Smooth muscle cell (in vitro differentiated cells): Measurements from ENCODE around the gene DEFB128. TPM values are rescaled to one million over a fixed set of nuclear protein-coding genes. Genes with fewer than 3 reads are reported as not detected.

Experiments
- DNase-seq: peaks from one replicate; lab custom pipeline; 2025; ENCODE audit not compliant: unreplicated experiment; lab: John Stamatoyannopoulos, UW
- H2AFZ ChIP-seq: fragments of 200-600 bp; sonication (generic); 2 replicates; pipeline ENCODE4 v1.6.0; 2016; ENCODE audit warnings: antibody characterized with exemption, low read depth, mild to moderate bottlenecking
- H3F3A ChIP-seq: fragments of 200-600 bp; sonication (generic); 2 replicates; pipeline ENCODE4 v1.6.0; 2017; ENCODE audit warnings: antibody characterized with exemption, low read depth
- H3K27ac ChIP-seq: fragments of 200-600 bp; sonication (generic); 2 replicates; pipeline ENCODE4 v1.5.1; 2016; ENCODE audit warnings: low read depth, mild to moderate bottlenecking
- H3K27me3 ChIP-seq: fragments of 200-600 bp; sonication (generic); 2 replicates; pipeline ENCODE4 v1.6.1; 2016; ENCODE audit warnings: low read depth, mild to moderate bottlenecking
- H3K36me3 ChIP-seq: fragments of 200-600 bp; sonication (generic); 2 replicates; pipeline ENCODE4 v1.5.1; 2016; ENCODE audit warnings: low read depth
- H3K4me1 ChIP-seq: fragments of 200-600 bp; sonication (generic); 2 replicates; pipeline ENCODE4 v1.5.1; 2016; ENCODE audit warnings: low read depth
- H3K4me2 ChIP-seq: fragments of 200-600 bp; sonication (generic); 2 replicates; pipeline ENCODE4 v1.6.0; 2016; ENCODE audit warnings: mild to moderate bottlenecking
- H3K4me3 ChIP-seq: fragments of 200-600 bp; sonication (generic); 2 replicates; pipeline ENCODE4 v1.5.1; 2016; ENCODE audit warnings: mild to moderate bottlenecking
- H3K79me2 ChIP-seq: fragments of 200-600 bp; sonication (generic); 2 replicates; pipeline ENCODE4 v1.6.0; 2016; ENCODE audit warnings: low read depth, mild to moderate bottlenecking
- H3K9ac ChIP-seq: fragments of 200-600 bp; sonication (generic); 2 replicates; pipeline ENCODE4 v1.6.0; 2016; ENCODE audit warnings: low read depth
- H3K9me3 ChIP-seq: fragments of 200-600 bp; sonication (generic); replicated peaks from 2 replicates; pipeline ENCODE4 v1.5.1; 2016; ENCODE audit warnings: low read depth
- H4K20me1 ChIP-seq: fragments of 200-600 bp; sonication (generic); 2 replicates; pipeline ENCODE4 v1.6.0; 2016; ENCODE audit warnings: low read depth
- WGBS: methylation state at CpG from one replicate; pipeline ENCODE4 v1.1.7; 2016; ENCODE audit warnings: low lambda C conversion rate; 5-methylcytosine and 5-hydroxymethylcytosine counted together
- polyA plus RNA-seq: library from polyadenylated mRNA; unstranded; fragments of >200 nt; fragmentation: Nextera tagmentation; extraction: Ambion mirVana; gene quantifications from 2 replicates; pipeline ENCODE4 v1.2.1, GENCODE V29; 2016
- total RNA-seq: library from RNA; depleted of rRNA; stranded (reverse); fragments of >200 nt; gene quantifications from 2 replicates; pipeline ENCODE4 v1.2.3, GENCODE V29; 2014
- TF ChIP-seq, protein P1 (sequence below): fragments of 200-600 bp; sonication (generic); IDR thresholded peaks from 2 replicates; pipeline ENCODE4 v1.5.1; 2017; ENCODE audit warnings: borderline replicate concordance, mild to moderate bottlenecking, antibody characterized with exemption; ENCODE audit not compliant: insufficient read depth, poor library complexity, severe bottlenecking

DEFB128 gene
- total RNA-seq (not detected in 2 replicates), polyA plus RNA-seq (not detected in 2 replicates)

DNA sequence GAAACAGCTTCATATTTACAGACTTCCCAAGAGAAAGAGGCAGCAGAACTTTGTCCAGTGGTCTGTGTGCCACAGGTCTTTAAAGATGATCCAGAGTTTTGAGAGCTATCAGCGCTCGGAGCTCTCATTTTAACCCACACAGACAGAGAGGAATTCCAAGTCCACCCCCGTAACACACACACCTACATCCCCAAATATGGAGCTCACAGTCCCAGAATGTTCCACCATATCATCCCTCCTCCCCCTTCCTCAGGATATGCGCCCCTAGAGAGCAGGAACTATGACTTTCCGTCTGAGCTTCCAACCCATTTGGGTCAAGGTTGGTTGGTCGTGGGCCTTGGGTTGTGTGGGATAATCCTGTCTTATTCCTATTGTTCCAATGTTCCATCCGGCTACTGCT, at the start of gene DEFB128:
Gene DEFB128, minus strand, starts transcription at position 101 of the 400 bp plus-strand sequence. Its CDS starts 88 bp downstream, at position 13.
- Histone ChIP-seq H3K9me3 (no peaks in the 10 kb centered on the region), H3F3A (no peaks in the 10 kb centered on the region), H3K79me2 (no peaks in the 10 kb centered on the region), H3K36me3 (no peaks in the 10 kb centered on the region), H3K9ac (no peak within 1 kb of the TSS), H2AFZ (no peak within 1 kb of the TSS), H3K27ac (no peak within 1 kb of the TSS), H3K27me3 (no peaks in the 10 kb centered on the region), H3K4me2 (no peak within 1 kb of the TSS), H4K20me1 (no peaks in the 10 kb centered on the region), H3K4me1 (no peaks in the 10 kb centered on the region), H3K4me3 (no peak within 1 kb of the TSS)
- TF ChIP-seq, protein P1, sequence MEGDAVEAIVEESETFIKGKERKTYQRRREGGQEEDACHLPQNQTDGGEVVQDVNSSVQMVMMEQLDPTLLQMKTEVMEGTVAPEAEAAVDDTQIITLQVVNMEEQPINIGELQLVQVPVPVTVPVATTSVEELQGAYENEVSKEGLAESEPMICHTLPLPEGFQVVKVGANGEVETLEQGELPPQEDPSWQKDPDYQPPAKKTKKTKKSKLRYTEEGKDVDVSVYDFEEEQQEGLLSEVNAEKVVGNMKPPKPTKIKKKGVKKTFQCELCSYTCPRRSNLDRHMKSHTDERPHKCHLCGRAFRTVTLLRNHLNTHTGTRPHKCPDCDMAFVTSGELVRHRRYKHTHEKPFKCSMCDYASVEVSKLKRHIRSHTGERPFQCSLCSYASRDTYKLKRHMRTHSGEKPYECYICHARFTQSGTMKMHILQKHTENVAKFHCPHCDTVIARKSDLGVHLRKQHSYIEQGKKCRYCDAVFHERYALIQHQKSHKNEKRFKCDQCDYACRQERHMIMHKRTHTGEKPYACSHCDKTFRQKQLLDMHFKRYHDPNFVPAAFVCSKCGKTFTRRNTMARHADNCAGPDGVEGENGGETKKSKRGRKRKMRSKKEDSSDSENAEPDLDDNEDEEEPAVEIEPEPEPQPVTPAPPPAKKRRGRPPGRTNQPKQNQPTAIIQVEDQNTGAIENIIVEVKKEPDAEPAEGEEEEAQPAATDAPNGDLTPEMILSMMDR: no peak
- DNase-seq: no peak
- WGBS: 61% methylated on average over 7 of the region's 7 CpGs

DNA sequence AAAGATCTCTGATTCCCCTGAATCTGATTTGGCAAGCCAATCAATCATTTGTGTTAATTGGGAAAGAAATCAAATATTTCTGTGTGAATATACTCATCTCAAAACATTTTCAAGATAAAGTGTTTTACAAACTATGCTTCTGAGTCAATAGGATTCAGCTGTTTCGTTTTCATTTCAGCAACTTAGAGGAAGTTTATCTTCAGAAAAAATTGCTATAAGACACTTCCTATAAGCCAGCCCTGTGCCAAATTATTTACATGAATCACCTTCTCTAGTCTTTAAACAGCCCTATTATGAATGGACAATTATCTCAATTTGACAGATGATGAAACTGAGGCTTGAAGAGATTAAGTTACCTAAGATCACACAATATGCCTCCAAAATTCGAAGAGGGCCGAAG, 48.4 kb upstream of the DEFB128 start:
- Histone ChIP-seq H3K4me2 (no peak overlapping the region), H2AFZ (no peak overlapping the region), H3K9ac (no peak overlapping the region), H3F3A (no peaks in the 10 kb centered on the region), H3K27me3 (peaks cover 6% of the 10 kb centered on the region), H3K9me3 (no peaks in the 10 kb centered on the region), H3K36me3 (no peaks in the 10 kb centered on the region), H3K79me2 (no peaks in the 10 kb centered on the region), H3K4me3 (no peak overlapping the region), H4K20me1 (no peaks in the 10 kb centered on the region), H3K4me1 (no peaks in the 10 kb centered on the region), H3K27ac (no peak overlapping the region)
- TF ChIP-seq, protein P1: no peak
- no peak for DNase-seq
- WGBS: 73% methylated on average over 3 of the region's 3 CpGs

DNA sequence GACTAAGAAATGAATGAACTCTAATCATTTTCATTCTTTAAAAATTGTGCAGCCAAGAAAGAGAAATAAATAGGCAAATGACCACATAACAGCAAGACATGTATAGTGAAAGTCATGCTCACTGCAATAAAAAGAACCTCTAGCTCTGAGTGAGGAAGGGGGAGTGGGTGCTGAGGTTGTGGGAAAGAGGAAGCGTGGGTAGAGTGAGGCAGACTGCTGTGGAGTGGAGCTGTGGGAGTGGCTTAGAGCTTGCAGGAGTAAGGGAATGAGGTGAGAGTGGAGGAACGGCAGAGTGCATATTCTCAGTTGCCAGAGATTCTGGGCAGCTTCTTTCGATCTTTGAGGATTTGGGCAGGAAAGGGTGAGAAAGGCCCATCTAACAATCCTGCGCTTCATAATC, 48.0 kb upstream of the DEFB128 start:
- TF ChIP-seq, protein P1: no peak
- no peaks in the 10 kb centered on the region for H3K36me3 ChIP-seq
- H3K79me2 ChIP-seq: no peaks in the 10 kb centered on the region
- H2AFZ ChIP-seq: no peak overlapping the region
- H3F3A ChIP-seq: no peaks in the 10 kb centered on the region
- no peaks in the 10 kb centered on the region for H3K4me1 ChIP-seq
- DNase-seq: no peak
- 51% methylated on average over 4 of the region's 4 CpGs for WGBS
- no peaks in the 10 kb centered on the region for H4K20me1 ChIP-seq
- H3K9me3 ChIP-seq: no peaks in the 10 kb centered on the region
- H3K9ac ChIP-seq: no peak overlapping the region
- H3K4me3 ChIP-seq: no peak overlapping the region
- H3K27ac ChIP-seq: no peak overlapping the region
- peaks cover 6% of the 10 kb centered on the region for H3K27me3 ChIP-seq
- H3K4me2 ChIP-seq: no peak overlapping the region

DNA sequence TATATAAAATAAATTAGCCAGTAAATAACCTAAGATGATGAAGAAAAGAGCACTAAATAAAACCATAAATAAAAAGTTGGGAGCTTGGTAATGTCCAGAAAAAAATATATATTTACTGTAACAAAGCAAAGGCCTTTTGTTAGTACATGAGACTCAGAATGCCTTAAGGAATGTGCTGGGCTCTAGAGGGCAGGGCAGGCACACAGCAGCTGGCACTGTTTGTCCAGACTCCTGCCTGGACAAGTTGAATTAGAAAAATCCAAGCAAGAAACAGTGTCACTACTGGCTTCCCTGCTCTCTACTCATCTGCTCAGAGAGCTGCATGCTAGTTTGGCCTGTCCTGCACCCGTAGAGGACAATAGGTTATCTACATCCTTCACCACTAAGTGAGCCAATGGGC, 46.4 kb upstream of the DEFB128 start:
- Histone ChIP-seq H3K79me2 (no peaks in the 10 kb centered on the region), H3F3A (no peaks in the 10 kb centered on the region), H3K9ac (no peak overlapping the region), H4K20me1 (no peaks in the 10 kb centered on the region), H3K4me2 (no peak overlapping the region), H2AFZ (no peak overlapping the region), H3K4me1 (no peaks in the 10 kb centered on the region), H3K9me3 (no peaks in the 10 kb centered on the region), H3K27ac (no peak overlapping the region), H3K4me3 (no peak overlapping the region), H3K36me3 (no peaks in the 10 kb centered on the region), H3K27me3 (peaks cover 6% of the 10 kb centered on the region)
- no peak for DNase-seq
- WGBS: 71% methylated on average over 1 of the region's 1 CpG
- TF ChIP-seq, protein P1: no peak
